ENCODE data around the gene BSN. TPM values are rescaled to one million over a fixed set of nuclear protein-coding genes. Genes with fewer than 3 reads are reported as not detected.

BSN gene
- total and polyA plus RNA-seq, 2 experiments from 2014 or later = 0.50 to 5.1 TPM

DNA sequence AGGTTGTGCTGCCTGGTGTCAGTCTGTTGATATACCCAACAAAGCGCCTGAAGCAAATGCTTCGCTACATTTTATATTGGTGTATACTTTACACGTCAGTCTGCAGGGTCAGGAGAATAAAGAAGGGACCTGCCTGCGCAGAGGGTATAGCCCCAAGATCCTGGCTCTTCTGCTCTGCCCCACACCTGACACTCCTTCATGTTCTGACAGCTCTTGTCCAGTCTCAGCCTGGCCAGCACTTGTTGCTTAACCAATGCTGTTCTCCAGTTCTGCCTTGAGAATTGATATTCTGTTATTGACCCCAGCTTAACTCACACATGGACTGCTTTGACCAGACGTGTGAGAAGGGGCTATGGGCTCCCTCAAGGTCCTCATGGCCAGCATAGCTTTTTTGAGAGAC, 35.8 kb upstream of the BSN start (continued):
- TF ChIP-seq, protein P1, sequence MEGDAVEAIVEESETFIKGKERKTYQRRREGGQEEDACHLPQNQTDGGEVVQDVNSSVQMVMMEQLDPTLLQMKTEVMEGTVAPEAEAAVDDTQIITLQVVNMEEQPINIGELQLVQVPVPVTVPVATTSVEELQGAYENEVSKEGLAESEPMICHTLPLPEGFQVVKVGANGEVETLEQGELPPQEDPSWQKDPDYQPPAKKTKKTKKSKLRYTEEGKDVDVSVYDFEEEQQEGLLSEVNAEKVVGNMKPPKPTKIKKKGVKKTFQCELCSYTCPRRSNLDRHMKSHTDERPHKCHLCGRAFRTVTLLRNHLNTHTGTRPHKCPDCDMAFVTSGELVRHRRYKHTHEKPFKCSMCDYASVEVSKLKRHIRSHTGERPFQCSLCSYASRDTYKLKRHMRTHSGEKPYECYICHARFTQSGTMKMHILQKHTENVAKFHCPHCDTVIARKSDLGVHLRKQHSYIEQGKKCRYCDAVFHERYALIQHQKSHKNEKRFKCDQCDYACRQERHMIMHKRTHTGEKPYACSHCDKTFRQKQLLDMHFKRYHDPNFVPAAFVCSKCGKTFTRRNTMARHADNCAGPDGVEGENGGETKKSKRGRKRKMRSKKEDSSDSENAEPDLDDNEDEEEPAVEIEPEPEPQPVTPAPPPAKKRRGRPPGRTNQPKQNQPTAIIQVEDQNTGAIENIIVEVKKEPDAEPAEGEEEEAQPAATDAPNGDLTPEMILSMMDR (conservative IDR thresholded peaks at IDR 0.05; ENCODE audit: low read depth in 2 of 2) = no peak
- no peak for TF ChIP-seq JUNB (IDR thresholded peaks at IDR 0.05; ENCODE audit: unreplicated experiment)
- no peak for TF ChIP-seq ZNF114 (CRISPR knock-in tag; IDR thresholded peaks at IDR 0.05)
- no peak for TF ChIP-seq EZH2phosphoT487 (IDR thresholded peaks at IDR 0.05; ENCODE audit: unreplicated experiment)
- no peak for TF ChIP-seq STAT1 (IDR thresholded peaks at IDR 0.05; ENCODE audit: unreplicated experiment)
- no peak for TF ChIP-seq CREB1 (CRISPR knock-in tag; IDR thresholded peaks at IDR 0.05; ENCODE audit: low read depth)

DNA sequence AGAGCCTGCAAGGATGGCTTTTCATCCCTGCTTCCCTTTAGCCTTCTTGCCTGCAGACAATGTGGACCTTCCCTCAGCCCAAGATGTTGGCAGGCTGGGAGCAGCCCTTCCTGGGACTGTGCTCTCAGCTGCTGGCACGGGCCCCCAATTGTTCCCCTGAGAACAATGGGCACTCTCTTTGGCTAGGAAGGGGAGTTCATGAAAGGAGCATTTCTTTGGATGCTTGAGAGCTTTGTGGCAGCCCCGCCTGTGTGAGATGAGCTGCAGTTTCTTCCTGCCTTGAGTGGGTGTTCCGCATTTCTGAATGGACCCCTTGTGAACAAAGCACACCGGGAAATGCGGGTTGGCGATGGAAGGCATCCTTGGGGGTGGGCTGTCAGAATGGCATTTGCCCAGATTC, 35.0 kb upstream of the BSN start:
- TF ChIP-seq STAT1 (IDR thresholded peaks at IDR 0.05; ENCODE audit: unreplicated experiment) (no peak), NANOG (IDR thresholded peaks at IDR 0.05; ENCODE audit: borderline replicate concordance) (no peak), JUNB (IDR thresholded peaks at IDR 0.05; ENCODE audit: unreplicated experiment) (no peak)
- H3K27ac Mint-ChIP-seq = no peak overlapping the region
- peaks cover 14% of the 10 kb centered on the region for H4K20me1 ChIP-seq (replicated peaks; ENCODE audit: insufficient read depth)
- H3K9me2 ChIP-seq (ENCODE audit: insufficient read depth) = no peaks in the 10 kb centered on the region
- H3K36me3 ChIP-seq (ENCODE audit: insufficient read depth) = peaks cover 3% of the 10 kb centered on the region
- no peak overlapping the region for H3K4me2 ChIP-seq
- H3K36me3 Mint-ChIP-seq (ENCODE audit: low read depth) = peaks cover 45% of the 10 kb centered on the region
- no peak for DNase-seq (ENCODE audit: low spot score)
- no peak overlapping the region for H2AFZ ChIP-seq
- peak; percentile 54 for ATAC-seq
- H3K4me3 ChIP-seq = no peak overlapping the region
- no peak overlapping the region for H3K4me3 Mint-ChIP-seq
- H3K27me3 Mint-ChIP-seq (ENCODE audit: insufficient read depth, low read depth, poor library complexity) = peaks cover 4% of the 10 kb centered on the region
- H3F3A ChIP-seq (replicated peaks; ENCODE audit: low read depth) = peaks cover 5% of the 10 kb centered on the region; the same call in 1 of the 2 replicates
- no peaks in the 10 kb centered on the region for H3K4me1 ChIP-seq (ENCODE audit: insufficient read depth)
- peaks cover 34% of the 10 kb centered on the region for H3K79me2 ChIP-seq (replicated peaks; ENCODE audit: insufficient read depth)
- no peaks in the 10 kb centered on the region for H3K9me3 Mint-ChIP-seq
- H3K27ac ChIP-seq (ENCODE audit: low read depth) = peak overlapping the region; percentile 32; the same call in 1 of the 2 replicates
- H3K4me1 Mint-ChIP-seq = peaks cover 3% of the 10 kb centered on the region; the same call in 2 of the 3 replicates
- no peaks in the 10 kb centered on the region for H3K27me3 ChIP-seq (ENCODE audit: insufficient read depth)

DNA sequence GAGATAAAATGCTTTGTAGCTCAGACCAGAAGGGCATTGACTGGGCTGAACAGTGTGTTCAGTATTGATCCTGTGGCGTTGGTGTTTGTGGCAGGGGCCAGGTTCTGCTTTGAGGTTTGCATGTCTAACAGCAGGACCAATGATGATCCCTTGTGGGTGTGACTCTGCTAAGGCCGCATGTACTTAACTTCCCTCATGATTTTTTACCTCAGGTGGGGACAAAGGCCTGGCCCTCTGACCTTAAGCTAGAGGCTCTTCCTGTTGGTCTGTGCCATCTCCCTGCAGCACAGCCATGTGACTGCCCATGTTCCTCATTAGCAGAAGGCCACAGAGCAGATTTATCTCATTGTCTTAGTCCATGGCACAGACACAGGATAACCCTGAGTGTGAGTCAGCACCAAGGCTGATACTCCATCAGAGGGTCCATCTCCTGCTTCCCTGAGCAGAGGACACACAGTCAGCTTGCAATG, 34.3 kb upstream of the BSN start:
- H3K4me3 Mint-ChIP-seq = no peak overlapping the region
- peaks cover 8% of the 10 kb centered on the region; the same call in 1 of the 2 replicates for H3F3A ChIP-seq (replicated peaks; ENCODE audit: low read depth)
- peaks cover 14% of the 10 kb centered on the region for H4K20me1 ChIP-seq (replicated peaks; ENCODE audit: insufficient read depth)
- peaks cover 43% of the 10 kb centered on the region for H3K36me3 Mint-ChIP-seq (ENCODE audit: low read depth)
- no peak overlapping the region for H3K4me3 ChIP-seq
- H3K4me2 ChIP-seq = no peak overlapping the region
- H3K27me3 ChIP-seq (ENCODE audit: insufficient read depth) = no peaks in the 10 kb centered on the region
- no peak for TF ChIP-seq JUNB (IDR thresholded peaks at IDR 0.05; ENCODE audit: unreplicated experiment)
- no peak for TF ChIP-seq ZNF331 (CRISPR knock-in tag; IDR thresholded peaks at IDR 0.05; ENCODE audit: low read depth)
- no peak for ATAC-seq
- no peaks in the 10 kb centered on the region for H3K9me2 ChIP-seq (ENCODE audit: insufficient read depth)
- peaks cover 3% of the 10 kb centered on the region; the same call in 2 of the 3 replicates for H3K4me1 Mint-ChIP-seq
- H3K36me3 ChIP-seq (ENCODE audit: insufficient read depth) = peaks cover 3% of the 10 kb centered on the region
- peak overlapping the region; percentile 51; the same call in 1 of the 2 replicates for H3K27ac Mint-ChIP-seq
- H3K9me3 Mint-ChIP-seq = no peaks in the 10 kb centered on the region
- H3K79me2 ChIP-seq (replicated peaks; ENCODE audit: insufficient read depth) = peaks cover 34% of the 10 kb centered on the region
- H3K4me1 ChIP-seq (ENCODE audit: insufficient read depth) = no peaks in the 10 kb centered on the region
- peaks cover 4% of the 10 kb centered on the region for H3K27me3 Mint-ChIP-seq (ENCODE audit: insufficient read depth, low read depth, poor library complexity)
- H2AFZ ChIP-seq = no peak overlapping the region
- peak overlapping the region; percentile 32; the same call in 1 of the 2 replicates for H3K27ac ChIP-seq (ENCODE audit: low read depth)
- no peak for DNase-seq (ENCODE audit: low spot score)
